Erythroblast (primary cell): ENCODE data around the gene PARP3.

ENCODE experiments used
- GATA1 ChIP-seq: IDR thresholded peaks from 2 replicates; pipeline ENCODE4 v1.6.1; 2011; ENCODE audit warnings: low read depth, mild to moderate bottlenecking, control low read depth, low read length, moderate library complexity
- POLR2A ChIP-seq: IDR thresholded peaks from 2 replicates; pipeline ENCODE4 v1.6.1; 2011; ENCODE audit warnings: mild to moderate bottlenecking, low read length

- no peak for TF ChIP-seq POLR2A
- TF ChIP-seq GATA1 = no peak
These were observed 11.7 kb upstream of the PARP3 start for GRCh38 chr3:51930439-51930838.
